CD4-positive, alpha-beta memory T cell (primary cell): ENCODE results near the gene OSCP1. TPM values are rescaled to one million over a fixed set of nuclear protein-coding genes. Genes with fewer than 3 reads are reported as not detected.

Source experiments
- CTCF ChIA-PET: fragments of 350-600 bp; sonication (Branson Sonifier 250); formaldehyde crosslinking; loops from one replicate; lab custom pipeline; 2021; ENCODE audit warnings: inconsistent platforms; ENCODE audit not compliant: partially characterized antibody; lab: Charles Lee
- POLR2A ChIA-PET: fragments of 350-600 bp; sonication (Branson Sonifier 250); formaldehyde crosslinking; loops from one replicate; lab custom pipeline; 2021; ENCODE audit not compliant: partially characterized antibody; lab: Charles Lee
- DNase-seq, 5 donors: peaks; one replicate each; pipeline versions ENCODE4 v3.0.0 to v3.0.0-alpha.2; 2020 to 2022; ENCODE audit warnings: mixed read lengths in 1 of 5
- H3K27ac ChIP-seq: one replicate; pipeline ENCODE4 v1.7.0; 2013; ENCODE audit warnings: low read depth, low read length
- H3K27me3 ChIP-seq: 2 replicates; pipeline ENCODE4 v1.7.0; 2013; ENCODE audit warnings: mild to moderate bottlenecking, low read length, moderate library complexity; ENCODE audit not compliant: insufficient read depth
- H3K36me3 ChIP-seq: 2 replicates; pipeline ENCODE4 v1.7.0; 2013; ENCODE audit warnings: mild to moderate bottlenecking, low read length, moderate library complexity; ENCODE audit not compliant: insufficient read depth
- H3K4me1 ChIP-seq: 2 replicates; pipeline ENCODE4 v1.7.0; 2013; ENCODE audit warnings: mild to moderate bottlenecking, low read length, moderate library complexity; ENCODE audit not compliant: insufficient read depth
- H3K4me3 ChIP-seq, 2 donors: one replicate each; pipeline ENCODE4 v1.7.0; 2013; ENCODE audit warnings: low read length in 2 of 2, mild to moderate bottlenecking in 1 of 2
- H3K9me3 ChIP-seq, 2 donors: one replicate each; pipeline ENCODE4 v1.7.0; 2013; ENCODE audit warnings: low read length in 2 of 2, control low read depth in 1 of 2; ENCODE audit not compliant: control insufficient read depth in 1 of 2
- H3K27ac Mint-ChIP-seq, 7 donors: one replicate each; pipeline ENCODE4 v1.8.0; 2020 to 2021; ENCODE audit warnings: mixed read lengths in 7 of 7, mild to moderate bottlenecking in 6 of 7, inconsistent platforms in 3 of 7, moderate library complexity in 3 of 7
- H3K27me3 Mint-ChIP-seq, 2 donors: one replicate each; pipeline ENCODE4 v1.8.0; 2020 to 2021; ENCODE audit warnings: mixed read lengths in 2 of 2
- H3K36me3 Mint-ChIP-seq, 2 donors: one replicate each; pipeline ENCODE4 v1.8.0; 2020 to 2021; ENCODE audit warnings: mixed read lengths in 2 of 2, inconsistent platforms in 1 of 2, mild to moderate bottlenecking in 1 of 2
- H3K4me1 Mint-ChIP-seq, 4 donors: one replicate each; pipeline ENCODE4 v1.8.0; 2020 to 2021; ENCODE audit warnings: mixed read lengths in 4 of 4, mild to moderate bottlenecking in 1 of 4
- H3K4me3 Mint-ChIP-seq, 8 donors: one replicate each; pipeline ENCODE4 v1.8.0; 2020 to 2021; ENCODE audit warnings: mixed read lengths in 8 of 8, mild to moderate bottlenecking in 7 of 8, moderate library complexity in 6 of 8, inconsistent platforms in 3 of 8
- H3K9me3 Mint-ChIP-seq, 8 donors: one replicate each; pipeline ENCODE4 v1.8.0; 2020 to 2021; ENCODE audit warnings: mixed read lengths in 8 of 8, mild to moderate bottlenecking in 5 of 8, inconsistent platforms in 3 of 8, moderate library complexity in 1 of 8
- intact Hi-C: fragments of 100-400 bp; cut with micrococcal nuclease; formaldehyde crosslinking; loops from one replicate; pipeline ENCODE4 v1.15.1; 2023
- polyA plus RNA-seq, 2 donors: library from polyadenylated mRNA; unstranded; fragments of 300-500 nt; fragmentation: Illumina TruSeq; gene quantifications; one replicate each; pipeline ENCODE4 v1.2.3, GENCODE V29; 2021
- total RNA-seq, 2 experiments: library from RNA; stranded (reverse); gene quantifications; one replicate each; pipeline ENCODE4 v1.2.3, GENCODE V29; 2021

The OSCP1 gene
- total and polyA plus RNA-seq, 4 experiments from 2014 or later, result 0.93 to 1.4 (median 1.1) TPM; not detected in 1

DNA sequence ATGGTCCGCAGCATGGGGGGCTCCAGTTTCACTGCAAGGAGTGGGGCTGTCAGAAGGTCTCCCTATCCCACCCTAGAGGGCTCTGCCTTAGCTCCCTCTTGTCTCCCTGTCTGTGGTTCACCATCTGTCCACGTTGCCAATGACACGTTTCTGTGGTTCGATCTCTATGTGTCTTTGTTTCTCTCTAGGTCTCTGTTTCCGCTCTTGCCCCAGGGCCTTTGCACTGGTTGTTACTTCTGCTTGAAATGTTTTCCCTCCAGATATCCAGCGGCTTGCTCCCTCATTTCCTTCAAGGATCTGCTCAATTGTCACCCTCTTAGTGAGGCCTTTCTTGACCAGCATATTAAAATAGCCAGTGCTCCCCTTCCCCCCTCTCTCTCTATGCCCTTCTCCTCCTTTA is 22.4 kb upstream of the OSCP1 start:
- CTCF ChIA-PET, result no interaction called here
- no peaks in the 10 kb centered on the region for H3K9me3 Mint-ChIP-seq
- POLR2A ChIA-PET, result no interaction called here
- H3K4me1 Mint-ChIP-seq, result no peaks in the 10 kb centered on the region
- no peak for DNase-seq
- H3K27me3 Mint-ChIP-seq, result no peaks in the 10 kb centered on the region
- H3K27me3 ChIP-seq, result no peaks in the 10 kb centered on the region
- H3K27ac Mint-ChIP-seq, result no peak overlapping the region
- H3K9me3 ChIP-seq, result no peaks in the 10 kb centered on the region
- intact Hi-C loops, result no loop called here
- no peaks in the 10 kb centered on the region for H3K36me3 Mint-ChIP-seq
- no peak overlapping the region for H3K27ac ChIP-seq
- H3K4me3 ChIP-seq, result no peak overlapping the region
- no peaks in the 10 kb centered on the region for H3K36me3 ChIP-seq
- H3K4me1 ChIP-seq, result no peaks in the 10 kb centered on the region
- H3K4me3 Mint-ChIP-seq, result no peak overlapping the region

DNA sequence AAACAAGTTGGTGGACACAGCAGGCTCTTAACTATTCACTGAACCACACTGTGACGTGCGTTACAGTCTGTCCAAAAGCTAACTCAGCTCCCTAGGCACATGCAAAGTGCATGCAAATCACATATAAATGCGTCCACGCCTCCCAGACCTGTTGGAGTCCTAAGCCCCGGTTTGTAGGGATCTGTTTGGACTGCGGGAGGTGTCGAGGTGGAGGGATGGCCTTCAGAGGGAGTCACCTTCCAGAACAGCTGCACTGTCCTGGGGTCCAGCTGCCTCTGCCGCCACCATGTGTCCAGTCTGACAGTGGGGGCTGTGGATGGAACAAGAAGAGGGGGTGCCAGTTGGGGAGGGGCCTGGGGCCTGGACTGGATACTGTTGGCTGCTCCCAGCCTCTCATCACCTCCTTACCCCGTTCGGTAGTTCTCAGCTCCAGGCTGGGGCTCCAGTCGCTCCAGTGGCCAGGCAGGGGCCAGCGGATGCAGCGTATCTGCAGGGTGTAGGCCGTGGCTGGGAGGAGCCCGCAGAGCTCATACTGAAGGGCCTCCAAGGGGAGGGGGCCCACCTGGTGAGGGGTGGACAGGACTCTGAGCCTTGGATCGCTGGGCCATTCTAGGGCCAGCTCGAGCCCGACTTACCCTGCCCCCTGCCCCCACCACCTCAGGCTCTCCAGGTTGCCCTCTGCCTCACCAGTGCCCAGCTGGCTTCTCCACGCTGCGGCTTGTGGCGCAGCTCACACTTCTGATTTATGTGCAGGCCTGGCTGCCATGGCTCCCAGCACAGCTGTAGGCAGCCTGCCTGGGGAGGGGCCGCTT is 21.8 kb upstream of the OSCP1 start:
- POLR2A ChIA-PET, result no interaction called here
- H3K9me3 Mint-ChIP-seq, result no peaks in the 10 kb centered on the region

GRCh38 chr1:36469163-36469562 is 18.9 kb upstream of the OSCP1 start:
- no peaks in the 10 kb centered on the region for H3K36me3 ChIP-seq
- no peaks in the 10 kb centered on the region for H3K9me3 ChIP-seq
- POLR2A ChIA-PET, result no interaction called here
- Mint-ChIP-seq H3K4me1 (peaks cover 3 to 15% (median 8%) of the 10 kb centered on the region in 4 donors), H3K4me3 (no peak overlapping the region), H3K36me3 (peaks cover 0 to 5% of the 10 kb centered on the region in 2 donors), H3K27ac (peak overlapping the region in 3 of 7 donors; percentile 30 to 49 (median 41)), H3K9me3 (no peaks in the 10 kb centered on the region), H3K27me3 (no peaks in the 10 kb centered on the region)
- H3K27ac ChIP-seq, result no peak overlapping the region
- H3K4me1 ChIP-seq, result peaks cover 10% of the 10 kb centered on the region
- no peaks in the 10 kb centered on the region for H3K27me3 ChIP-seq
- CTCF ChIA-PET, result no interaction called here
- DNase-seq, result no peak
- H3K4me3 ChIP-seq, result no peak overlapping the region
- intact Hi-C loops, result no loop called here

More for the DNA sequence above, 21.8 kb upstream of the OSCP1 start:
- Mint-ChIP-seq H3K27me3 (no peaks in the 10 kb centered on the region), H3K4me3 (no peak overlapping the region), H3K27ac (no peak overlapping the region), H3K4me1 (no peaks in the 10 kb centered on the region), H3K36me3 (no peaks in the 10 kb centered on the region)
- Histone ChIP-seq H3K9me3 (no peaks in the 10 kb centered on the region), H3K36me3 (no peaks in the 10 kb centered on the region), H3K4me1 (no peaks in the 10 kb centered on the region), H3K27me3 (no peaks in the 10 kb centered on the region), H3K27ac (no peak overlapping the region), H3K4me3 (no peak overlapping the region)
- intact Hi-C loops, result no loop called here
- DNase-seq, result no peak
- CTCF ChIA-PET, result no interaction called here

GRCh38 chr1:36467700-36468455 is 17.6 kb upstream of the OSCP1 start:
- Mint-ChIP-seq H3K27ac (no peak overlapping the region), H3K4me1 (peaks cover 12 to 28% (median 19%) of the 10 kb centered on the region in 4 donors)
- POLR2A ChIA-PET, result no interaction called here

GRCh38 chr1:36467027-36467410 is 16.8 kb upstream of the OSCP1 start:
- Histone ChIP-seq H3K4me3 (no peak overlapping the region), H3K27me3 (no peaks in the 10 kb centered on the region), H3K36me3 (peaks cover under 1% of the 10 kb centered on the region), H3K27ac (no peak overlapping the region), H3K9me3 (no peaks in the 10 kb centered on the region), H3K4me1 (peaks cover 19% of the 10 kb centered on the region)
- Mint-ChIP-seq H3K4me3 (no peak overlapping the region), H3K27me3 (no peaks in the 10 kb centered on the region), H3K36me3 (peaks cover 0 to 14% of the 10 kb centered on the region in 2 donors), H3K9me3 (no peaks in the 10 kb centered on the region), H3K27ac (no peak overlapping the region), H3K4me1 (peaks cover 15 to 34% (median 23%) of the 10 kb centered on the region in 4 donors)
- intact Hi-C loops, result no loop called here
- DNase-seq, result no peak
- ChIA-PET POLR2A (no interaction called here), CTCF (no interaction called here)

More at GRCh38 chr1:36467700-36468455, 17.6 kb upstream of the OSCP1 start:
- no peaks in the 10 kb centered on the region for H3K36me3 ChIP-seq
- H3K9me3 ChIP-seq, result no peaks in the 10 kb centered on the region
- no peaks in the 10 kb centered on the region for H3K27me3 Mint-ChIP-seq
- intact Hi-C loops, result no loop called here
- H3K36me3 Mint-ChIP-seq, result peaks cover 0 to 10% of the 10 kb centered on the region in 2 donors
- no peaks in the 10 kb centered on the region for H3K9me3 Mint-ChIP-seq
- no peak overlapping the region for H3K27ac ChIP-seq
- H3K4me1 ChIP-seq, result peaks cover 19% of the 10 kb centered on the region
- CTCF ChIA-PET, result no interaction called here
- no peak overlapping the region for H3K4me3 ChIP-seq
- no peak for DNase-seq
- no peaks in the 10 kb centered on the region for H3K27me3 ChIP-seq
- no peak overlapping the region for H3K4me3 Mint-ChIP-seq

DNA sequence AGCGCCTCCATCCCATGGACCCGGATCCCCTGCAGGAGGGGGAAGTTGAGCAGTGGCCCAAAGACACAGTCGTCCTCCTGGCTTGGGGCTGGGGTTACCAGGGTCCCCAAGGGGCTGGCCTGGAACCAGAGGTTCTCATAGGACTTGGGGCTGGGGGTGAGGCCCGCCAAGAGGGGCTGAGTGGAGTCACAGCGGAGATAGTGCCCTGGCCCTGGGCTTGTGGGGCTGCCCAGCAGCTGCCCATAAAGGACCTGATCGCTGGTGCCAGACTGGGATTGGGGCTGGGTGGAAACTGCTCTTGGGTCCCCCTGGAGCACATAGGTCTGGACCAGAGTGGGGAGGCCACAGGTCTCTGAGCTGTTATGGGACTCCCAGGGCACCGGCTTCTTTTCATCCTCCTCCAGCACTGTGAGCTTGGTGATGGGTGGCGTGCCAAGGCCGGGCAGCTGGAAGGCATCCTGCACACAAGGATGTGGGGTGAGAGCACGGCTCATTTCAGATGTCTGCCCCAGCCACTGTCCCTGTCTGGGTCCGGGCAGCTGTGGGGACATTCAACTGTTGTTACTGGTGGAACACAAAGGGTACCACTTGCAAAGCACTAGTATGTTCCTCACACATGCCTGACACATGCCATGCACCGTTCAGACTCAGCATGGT is 16.2 kb upstream of the OSCP1 start:
- no peak overlapping the region for H3K27ac Mint-ChIP-seq

More for the DNA sequence above, 16.2 kb upstream of the OSCP1 start:
- Mint-ChIP-seq H3K27me3 (no peaks in the 10 kb centered on the region), H3K4me1 (peaks cover 15 to 36% (median 25%) of the 10 kb centered on the region in 4 donors), H3K36me3 (peaks cover 0 to 14% of the 10 kb centered on the region in 2 donors), H3K4me3 (no peak overlapping the region), H3K9me3 (no peaks in the 10 kb centered on the region)
- ChIA-PET POLR2A (no interaction called here), CTCF (no interaction called here)
- no peak overlapping the region for H3K27ac ChIP-seq
- H3K4me1 ChIP-seq, result peaks cover 19% of the 10 kb centered on the region
- H3K4me3 ChIP-seq, result no peak overlapping the region
- peaks cover 6% of the 10 kb centered on the region for H3K36me3 ChIP-seq
- intact Hi-C loops, result no loop called here
- no peak for DNase-seq
- H3K9me3 ChIP-seq, result no peaks in the 10 kb centered on the region
- no peaks in the 10 kb centered on the region for H3K27me3 ChIP-seq
